Measurements from ENCODE around the gene LEP. TPM values are rescaled to one million over a fixed set of nuclear protein-coding genes. Genes with fewer than 3 reads are reported as not detected.
A peak's percentile ranks its signal among the peaks of the same experiment; 100 is the strongest.

LEP gene
- polyA plus RNA-seq, 1 of the 3 experiments (the other 2 are of a cell fraction), result not detected

- TF ChIP-seq EZH2phosphoT487 (IDR thresholded peaks at IDR 0.05; ENCODE audit: borderline replicate concordance, low read depth), result no peak
- TF ChIP-seq IRF3 (IDR thresholded peaks at IDR 0.05; ENCODE audit: low read depth, low read length), result no peak
- TF ChIP-seq RAD21 (IDR thresholded peaks at IDR 0.05; ENCODE audit: low read length), result peak; percentile 35
- TF ChIP-seq USF1 (IDR thresholded peaks at IDR 0.05; ENCODE audit: borderline replicate concordance, low read depth), result no peak
- TF ChIP-seq MAX (IDR thresholded peaks at IDR 0.05; ENCODE audit: low read depth), result no peak
- TF ChIP-seq NRF1 (IDR thresholded peaks at IDR 0.05; ENCODE audit: low read depth, low read length), result no peak
- TF ChIP-seq EP300 (IDR thresholded peaks at IDR 0.05; ENCODE audit: borderline replicate concordance in 1 of 2, low read depth in 1 of 2, low read length in 1 of 2), result no peak
Observed at GRCh38 chr7:128217967-128218652, 23.0 kb upstream of the LEP start (continued).

GRCh38 chr7:128219636-128220035, 21.4 kb upstream of the LEP start:
- TF ChIP-seq ELF1 (IDR thresholded peaks at IDR 0.05) (no peak), GABPA (IDR thresholded peaks at IDR 0.05; ENCODE audit: low read depth) (no peak), FOXM1 (IDR thresholded peaks at IDR 0.05; ENCODE audit: low read depth) (no peak), TCF12 (IDR thresholded peaks at IDR 0.05) (no peak), SMC3 (IDR thresholded peaks at IDR 0.05; ENCODE audit: low read depth, low read length) (no peak), TAF1 (IDR thresholded peaks at IDR 0.05; ENCODE audit: borderline replicate concordance, low read depth, low read length) (no peak), GATA2 (CRISPR knock-in tag; IDR thresholded peaks at IDR 0.05) (no peak), USF2 (IDR thresholded peaks at IDR 0.05; ENCODE audit: borderline replicate concordance, low read depth, low read length) (no peak), JUND (IDR thresholded peaks at IDR 0.05) (no peak), MEF2A (IDR thresholded peaks at IDR 0.05; ENCODE audit: borderline replicate concordance, low read depth) (no peak), MAX (IDR thresholded peaks at IDR 0.05; ENCODE audit: low read depth) (no peak), RFX5 (IDR thresholded peaks at IDR 0.05; ENCODE audit: low read length) (no peak), IRF3 (IDR thresholded peaks at IDR 0.05; ENCODE audit: low read depth, low read length) (no peak), RXRA (IDR thresholded peaks at IDR 0.05; ENCODE audit: borderline replicate concordance, low read depth) (no peak)
- Histone ChIP-seq H4K20me1 (ENCODE audit: insufficient read depth) (no peaks in the 10 kb centered on the region), H3K9me2 (no peaks in the 10 kb centered on the region), H3K4me3 (ENCODE audit: low read depth in 2 of 2, low read length in 1 of 2) (no peak overlapping the region), H3K9ac (no peak overlapping the region), H2AFZ (ENCODE audit: low read depth) (no peak overlapping the region), H3K27me3 (ENCODE audit: insufficient read depth) (no peaks in the 10 kb centered on the region), H3K4me2 (no peak overlapping the region), H3K4me1 (ENCODE audit: control insufficient read depth in 1 of 2, insufficient read depth in 2 of 2, low read depth in 1 of 2, low read length in 1 of 2) (peaks cover 14 to 24% of the 10 kb centered on the region in 2 experiments; a peak in 3 of 4 replicates), H3F3A (replicated peaks; ENCODE audit: insufficient read depth) (peaks cover 6% of the 10 kb centered on the region), H3K27ac (ENCODE audit: low read depth in 2 of 2, low read length in 1 of 2) (no peak overlapping the region), H3K36me3 (replicated peaks in 1 of 2; ENCODE audit: control insufficient read depth in 1 of 2, insufficient read depth in 2 of 2, low read length in 1 of 2) (no peaks in the 10 kb centered on the region), H3K79me2 (ENCODE audit: insufficient read depth) (no peaks in the 10 kb centered on the region), H3K9me3 (no peaks in the 10 kb centered on the region)
- ChIA-PET CTCF (interaction anchor here (0.8 to 17.6 kb wide), 6 partner anchors 11 to 509 kb away, joined by 3 to 444 read pairs (median 22); no protein-coding TSS in a partner anchor), POLR2A (no interaction called here)
- DNase-seq, result no peak
- 62% methylated on average over 2 of the region's 2 CpGs for WGBS (ENCODE audit: low lambda C conversion rate)

Data from SK-N-SH (cell line).